IMR-90 (cell line): ENCODE results near the gene BTBD1. TPM values are rescaled to one million over a fixed set of nuclear protein-coding genes. Genes with fewer than 3 reads are reported as not detected.
A peak's percentile ranks its signal among the peaks of the same experiment; 100 is the strongest.

ENCODE experiments used
- ATAC-seq: fragments of 200-7000 bp; cut with Tn5 transposase; 2 replicates; pipeline ENCODE4 v1.9.1; 2020; ENCODE audit warnings: low read depth, mild to moderate bottlenecking, moderate library complexity
- BruUV-seq: library from RNA; stranded (reverse); fragments of 400-500 nt; replicated peaks from 2 replicates; lab custom pipeline; 2021; lab: Mats Ljungman, UMichigan
- CTCF ChIA-PET: fragments of 300-600 bp; formaldehyde crosslinking; extraction: SDS; loops from one replicate; lab custom pipeline; 2021; ENCODE audit warnings: antibody characterized with exemption; lab: Yijun Ruan, JAX
- POLR2A ChIA-PET: fragments of 300-600 bp; sonication (Branson Sonifier 250); formaldehyde crosslinking; loops from one replicate; lab custom pipeline; 2022; ENCODE audit warnings: antibody characterized with exemption; ENCODE audit not compliant: unreplicated experiment; lab: Charles Lee
- DNase-seq: peaks from one replicate; pipeline ENCODE4 v3.0.0; 2013
- H2AFZ ChIP-seq: replicated peaks from 2 replicates; pipeline ENCODE3; 2013; ENCODE audit warnings: low read length, mild to moderate bottlenecking; ENCODE audit not compliant: poor library complexity
- H2AK5ac ChIP-seq: 2 replicates; pipeline ENCODE4 v1.6.1; 2013; ENCODE audit warnings: low read depth, low read length, inconsistent platforms
- H2AK9ac ChIP-seq: replicated peaks from 2 replicates; pipeline ENCODE3; 2013; ENCODE audit warnings: mild to moderate bottlenecking, low read depth, low read length, moderate library complexity; ENCODE audit not compliant: poor library complexity
- H2BK120ac ChIP-seq: 2 replicates; pipeline ENCODE4 v1.6.1; 2013; ENCODE audit warnings: low read depth, low read length, inconsistent platforms
- H2BK15ac ChIP-seq: 3 replicates; pipeline ENCODE4 v1.6.1; 2013; ENCODE audit warnings: low read depth, low read length, inconsistent platforms
- H2BK20ac ChIP-seq: 2 replicates; pipeline ENCODE4 v1.6.1; 2013; ENCODE audit warnings: low read depth, mild to moderate bottlenecking, inconsistent platforms, low read length, moderate library complexity
- H2BK5ac ChIP-seq: 2 replicates; pipeline ENCODE4 v1.6.1; 2013; ENCODE audit warnings: mild to moderate bottlenecking, low read depth, low read length, inconsistent platforms; ENCODE audit not compliant: poor library complexity, severe bottlenecking
- H3K14ac ChIP-seq: replicated peaks from 2 replicates; pipeline ENCODE4 v1.6.1; 2013; ENCODE audit warnings: low read depth, low read length, inconsistent platforms
- H3K18ac ChIP-seq: 2 replicates; pipeline ENCODE4 v1.6.1; 2013; ENCODE audit warnings: low read depth, low read length, control low read depth
- H3K23ac ChIP-seq: 2 replicates; pipeline ENCODE4 v1.6.1; 2013; ENCODE audit warnings: low read depth, low read length, inconsistent platforms
- H3K27ac ChIP-seq: 2 replicates; pipeline ENCODE4 v1.5.1; 2013; ENCODE audit warnings: mild to moderate bottlenecking, control low read depth, low read length; ENCODE audit not compliant: insufficient read depth
- H3K27me3 ChIP-seq: 2 replicates; pipeline ENCODE4 v1.6.1; 2013; ENCODE audit warnings: low read length; ENCODE audit not compliant: control insufficient read depth, insufficient read depth
- H3K36me3 ChIP-seq: 2 replicates; pipeline ENCODE4 v1.6.1; 2013; ENCODE audit warnings: low read length, mixed read lengths; ENCODE audit not compliant: control insufficient read depth, insufficient read depth
- H3K4ac ChIP-seq: 2 replicates; pipeline ENCODE4 v1.6.1; 2013; ENCODE audit warnings: low read depth, low read length, inconsistent platforms
- H3K4me1 ChIP-seq: 2 replicates; pipeline ENCODE4 v1.6.1; 2013; ENCODE audit warnings: low read length, mixed read lengths; ENCODE audit not compliant: control insufficient read depth, insufficient read depth
- H3K4me2 ChIP-seq: 2 replicates; pipeline ENCODE4 v1.6.1; 2013; ENCODE audit warnings: low read depth, mild to moderate bottlenecking, control low read depth, low read length, moderate library complexity
- H3K4me3 ChIP-seq: 2 replicates; pipeline ENCODE4 v1.5.1; 2013; ENCODE audit warnings: low read depth, mild to moderate bottlenecking, control low read depth, low read length, moderate library complexity; ENCODE audit not compliant: insufficient read depth
- H3K56ac ChIP-seq: 2 replicates; pipeline ENCODE4 v1.6.1; 2013; ENCODE audit warnings: low read length, inconsistent platforms; ENCODE audit not compliant: insufficient read depth; ENCODE audit errors: extremely low read depth
- H3K79me1 ChIP-seq, 2 experiments: 2 replicates each; pipeline ENCODE4 v1.6.1; 2013; ENCODE audit warnings: low read length in 2 of 2, inconsistent platforms in 1 of 2, low read depth in 1 of 2
- H3K9ac ChIP-seq: 2 replicates; pipeline ENCODE4 v1.6.1; 2013; ENCODE audit warnings: low read depth, low read length, control low read depth
- H3K9me1 ChIP-seq: 2 replicates; pipeline ENCODE4 v1.6.1; 2013; ENCODE audit warnings: low read length, inconsistent platforms; ENCODE audit not compliant: insufficient read depth
- H3K9me3 ChIP-seq: 2 replicates; pipeline ENCODE4 v1.6.1; 2013; ENCODE audit warnings: low read length; ENCODE audit not compliant: control insufficient read depth, insufficient read depth
- H4K20me1 ChIP-seq: 2 replicates; pipeline ENCODE4 v1.6.1; 2013; ENCODE audit warnings: low read length, inconsistent platforms; ENCODE audit not compliant: insufficient read depth
- H4K5ac ChIP-seq: 2 replicates; pipeline ENCODE4 v1.6.1; 2013; ENCODE audit warnings: mild to moderate bottlenecking, low read depth, low read length, control low read depth
- H4K8ac ChIP-seq, 2 experiments: 2 replicates each; pipeline ENCODE4 v1.6.1; 2013; ENCODE audit warnings: low read depth in 2 of 2, low read length in 2 of 2, control low read depth in 1 of 2, inconsistent platforms in 1 of 2
- H4K91ac ChIP-seq: 2 replicates; pipeline ENCODE4 v1.6.1; 2013; ENCODE audit warnings: low read depth, low read length, inconsistent platforms; ENCODE audit not compliant: insufficient read depth
- MAZ ChIP-seq: IDR thresholded peaks from 2 replicates; pipeline ENCODE4 v1.6.1; 2012; ENCODE audit warnings: low read depth, mild to moderate bottlenecking, low read length, improper control_type of control experiment, moderate library complexity, borderline replicate concordance
- MXI1 ChIP-seq: IDR thresholded peaks from 2 replicates; pipeline ENCODE4 v1.6.1; 2012; ENCODE audit warnings: low read depth, mild to moderate bottlenecking, low read length, moderate library complexity, borderline replicate concordance
- SMC3 ChIP-seq: fragments of 150-350 bp; IDR thresholded peaks from 2 replicates; pipeline ENCODE4 v1.6.1; 2016; ENCODE audit warnings: low read depth, mild to moderate bottlenecking, antibody characterized with exemption, low read length, moderate library complexity
- WGBS, 2 experiments: methylation state at CpG; one replicate each; pipeline versions ENCODE4 v1.1.5 to v1.1.7; 2013; ENCODE audit warnings: missing lambda C conversion rate in 2 of 2; ENCODE audit not compliant: insufficient read length in 1 of 2; ENCODE audit errors: extremely low coverage in 2 of 2; 5-methylcytosine and 5-hydroxymethylcytosine counted together
- dilution Hi-C: fragments of 300-500 bp; cut with HindIII; formaldehyde crosslinking; loops from one replicate; pipeline ENCODE4 v1.14.3; 2018; ENCODE audit warnings: low sequenced_read_pairs; ENCODE audit not compliant: unreplicated experiment
- in situ Hi-C: fragments of 300-500 bp; cut with MboI; formaldehyde crosslinking; loops from 3 replicates; pipeline ENCODE4 v1.14.3; 2019; ENCODE audit warnings: low sequenced_read_pairs, inconsistent platforms, mixed read lengths
- intact Hi-C: fragments of 100-400 bp; cut with micrococcal nuclease; formaldehyde crosslinking; loops from 2 replicates; pipeline ENCODE4 v1.10.0; 2022
- polyA plus RNA-seq, 3 experiments: library from polyadenylated mRNA; depleted of rRNA; stranded (reverse); fragments of >200 nt; gene quantifications; 2 replicates each; pipeline ENCODE4 v1.2.3, GENCODE V29; 2012; ENCODE audit warnings: low replicate concordance in 1 of 3
- total RNA-seq: library from RNA; depleted of rRNA; stranded (reverse); fragments of >200 nt; gene quantifications from 2 replicates; pipeline ENCODE4 v1.2.3, GENCODE V29; 2012
- TF ChIP-seq, protein P1 (sequence below): fragments of 150-350 bp; IDR thresholded peaks from 2 replicates; pipeline ENCODE4 v1.6.1; 2016; ENCODE audit warnings: low read depth, mild to moderate bottlenecking, low read length, moderate library complexity, borderline replicate concordance
- TF ChIP-seq, protein P2 (sequence below): fragments of 150-350 bp; IDR thresholded peaks from 2 replicates; pipeline ENCODE4 v1.6.1; 2017; ENCODE audit warnings: mild to moderate bottlenecking, antibody characterized with exemption, low read length, low read depth

The BTBD1 gene
- total and polyA plus RNA-seq, 2 of the 4 experiments (the other 2 are of a cell fraction), result 39.3 to 78.7 TPM

GRCh38 chr15:83106994-83107840 is 40.2 kb upstream of the BTBD1 start, which contains the start of gene TM6SF1:
TM6SF1 (plus strand) TSS chr15:83107645; CDS start chr15:83107681, 36 bp downstream.
- H3K27ac ChIP-seq, result no peak within 1 kb of the TSS
- ChIA-PET POLR2A (no interaction called here), CTCF (interaction anchor here (0.8 kb wide), 1 partner anchor 93 kb away, joined by 3 read pairs; no protein-coding TSS in a partner anchor)
- WGBS, 2 experiments, result 1% methylated on average over 14 of the region's 97 CpGs; no CpG with 5 or more reads in 1 of the 2 experiments
- H3K27me3 ChIP-seq, result peaks cover 2% of the 10 kb centered on the region; the same call in 1 of the 2 replicates
- in situ Hi-C loops, result no loop called here
- peak within 1 kb of the TSS; percentile 74 for H2AK9ac ChIP-seq
- peak within 1 kb of the TSS; percentile 86 for H3K4me2 ChIP-seq
- H3K9me3 ChIP-seq, result no peaks in the 10 kb centered on the region
- H3K4me3 ChIP-seq, result peak within 1 kb of the TSS; percentile 80
- no peak within 1 kb of the TSS for H3K18ac ChIP-seq
- H2AFZ ChIP-seq, result peak within 1 kb of the TSS; percentile 91
- intact Hi-C loops, result no loop called here
- peak within 1 kb of the TSS; percentile 47; the same call in 2 of the 3 replicates for H2BK15ac ChIP-seq
- no peaks in the 10 kb centered on the region for H3K36me3 ChIP-seq
- ATAC-seq (peak; percentile 62), DNase-seq (no peak)
- H3K4me1 ChIP-seq, result peaks cover 10% of the 10 kb centered on the region
- no peak within 1 kb of the TSS; the same call in 1 of the 2 replicates for H4K5ac ChIP-seq
- H2BK120ac ChIP-seq, result peak within 1 kb of the TSS; percentile 72
- no peak within 1 kb of the TSS for H3K9ac ChIP-seq
- H3K9me1 ChIP-seq, result peaks cover 18% of the 10 kb centered on the region
- H4K8ac ChIP-seq, result peak within 1 kb of the TSS; percentile 27 to 79; a peak in 3 of 4 replicates
- no TSS peak for BruUV-seq
- peak within 1 kb of the TSS; percentile 75; the same call in 1 of the 2 replicates for H3K14ac ChIP-seq
- H3K56ac ChIP-seq, result no peak within 1 kb of the TSS
- H3K23ac ChIP-seq, result peak within 1 kb of the TSS; percentile 14; the same call in 1 of the 2 replicates
- H3K79me1 ChIP-seq, result peaks cover 8 to 33% of the 10 kb centered on the region in 2 experiments; a peak in 3 of 4 replicates
- H2BK5ac ChIP-seq, result no peak within 1 kb of the TSS
- peak within 1 kb of the TSS; percentile 61; the same call in 1 of the 2 replicates for H2BK20ac ChIP-seq
- dilution Hi-C loops, result no loop called here
- 0 out of 2 replicates have a peak, but pooled peaks cover under 1% of the 10 kb centered on the region for H4K20me1 ChIP-seq
- no peak for TF ChIP-seq MXI1
- TF ChIP-seq SMC3, result no peak
- TF ChIP-seq, protein P1, sequence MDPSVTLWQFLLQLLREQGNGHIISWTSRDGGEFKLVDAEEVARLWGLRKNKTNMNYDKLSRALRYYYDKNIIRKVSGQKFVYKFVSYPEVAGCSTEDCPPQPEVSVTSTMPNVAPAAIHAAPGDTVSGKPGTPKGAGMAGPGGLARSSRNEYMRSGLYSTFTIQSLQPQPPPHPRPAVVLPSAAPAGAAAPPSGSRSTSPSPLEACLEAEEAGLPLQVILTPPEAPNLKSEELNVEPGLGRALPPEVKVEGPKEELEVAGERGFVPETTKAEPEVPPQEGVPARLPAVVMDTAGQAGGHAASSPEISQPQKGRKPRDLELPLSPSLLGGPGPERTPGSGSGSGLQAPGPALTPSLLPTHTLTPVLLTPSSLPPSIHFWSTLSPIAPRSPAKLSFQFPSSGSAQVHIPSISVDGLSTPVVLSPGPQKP, result no peak
- TF ChIP-seq, protein P2, sequence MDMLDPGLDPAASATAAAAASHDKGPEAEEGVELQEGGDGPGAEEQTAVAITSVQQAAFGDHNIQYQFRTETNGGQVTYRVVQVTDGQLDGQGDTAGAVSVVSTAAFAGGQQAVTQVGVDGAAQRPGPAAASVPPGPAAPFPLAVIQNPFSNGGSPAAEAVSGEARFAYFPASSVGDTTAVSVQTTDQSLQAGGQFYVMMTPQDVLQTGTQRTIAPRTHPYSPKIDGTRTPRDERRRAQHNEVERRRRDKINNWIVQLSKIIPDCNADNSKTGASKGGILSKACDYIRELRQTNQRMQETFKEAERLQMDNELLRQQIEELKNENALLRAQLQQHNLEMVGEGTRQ, result no peak
- 0 out of 2 replicates have a peak, but pooled peaks have one; percentile 5 for TF ChIP-seq MAZ
- peak within 1 kb of the TSS; percentile 59 for H4K91ac ChIP-seq
- H3K4ac ChIP-seq, result peak within 1 kb of the TSS; percentile 88
- peak within 1 kb of the TSS; percentile 92 for H2AK5ac ChIP-seq
